Measurements from ENCODE around the gene CTTNBP2.

Gene CTTNBP2

GRCh38 chr7:117683430-117684175 lies 189.6 kb downstream of the CTTNBP2 start:
- DNase-seq = no peak

DNA sequence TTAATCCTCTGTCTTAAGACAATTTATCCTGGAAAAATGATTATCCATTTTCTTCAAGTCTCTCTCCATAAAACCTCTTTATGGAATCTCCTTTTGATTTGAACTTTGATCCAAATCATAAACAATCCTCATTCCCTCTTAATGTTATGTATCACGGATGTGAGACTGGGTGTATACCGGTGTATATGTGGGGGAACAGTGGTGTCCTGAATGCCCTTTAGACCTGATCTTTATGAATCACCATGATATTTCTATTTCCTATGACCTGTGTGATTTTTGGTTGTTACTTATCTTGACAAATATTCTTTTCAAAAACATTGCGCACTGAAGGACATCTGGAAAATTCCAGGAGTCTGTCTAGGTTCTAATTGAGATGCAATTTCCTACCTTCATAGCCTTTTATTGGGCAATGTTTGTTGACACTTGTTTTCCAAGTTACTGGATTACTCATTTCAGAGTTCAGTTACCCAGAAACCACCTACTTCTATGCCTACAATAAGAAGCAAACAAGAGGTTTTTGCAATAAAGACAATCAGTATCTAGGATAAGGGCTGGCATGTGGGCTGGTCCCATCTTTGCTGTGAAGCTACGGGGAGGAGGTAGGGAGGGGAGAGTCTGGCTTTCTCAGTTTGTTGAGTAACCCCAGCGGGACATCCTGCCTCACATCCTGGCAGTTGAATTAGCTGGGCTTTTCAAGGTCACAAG lies 190.4 kb downstream of the CTTNBP2 start:
- no peak for DNase-seq

- no peak for DNase-seq
These were observed 194.1 kb downstream of the CTTNBP2 start for GRCh38 chr7:117679120-117679519.

GRCh38 chr7:117675497-117676435 lies 197.5 kb downstream of the CTTNBP2 start:
- no peak for DNase-seq

GRCh38 chr7:117674617-117675016 lies 198.6 kb downstream of the CTTNBP2 start:
- DNase-seq = no peak

DNA sequence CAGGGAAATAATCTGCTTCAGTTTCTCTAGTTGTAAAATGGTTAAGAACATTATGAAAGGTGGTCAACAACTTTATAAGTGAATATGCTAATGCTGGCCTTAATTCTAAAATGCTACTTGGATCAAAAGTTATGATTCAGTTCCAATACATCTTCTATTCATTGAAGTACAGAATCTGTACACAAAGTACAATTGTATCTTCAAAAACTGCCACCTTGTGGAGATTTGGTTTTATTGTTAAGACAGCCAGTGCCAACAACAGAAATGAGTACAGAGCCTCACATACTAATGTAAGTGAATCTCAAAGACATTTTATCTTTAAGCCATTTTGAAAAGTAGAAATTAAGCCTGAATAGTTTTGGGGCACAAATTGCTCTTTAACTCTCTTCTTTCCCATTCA lies 199.4 kb downstream of the CTTNBP2 start:
- peak in 1 of 2 donors; percentile 59 for DNase-seq

DNA sequence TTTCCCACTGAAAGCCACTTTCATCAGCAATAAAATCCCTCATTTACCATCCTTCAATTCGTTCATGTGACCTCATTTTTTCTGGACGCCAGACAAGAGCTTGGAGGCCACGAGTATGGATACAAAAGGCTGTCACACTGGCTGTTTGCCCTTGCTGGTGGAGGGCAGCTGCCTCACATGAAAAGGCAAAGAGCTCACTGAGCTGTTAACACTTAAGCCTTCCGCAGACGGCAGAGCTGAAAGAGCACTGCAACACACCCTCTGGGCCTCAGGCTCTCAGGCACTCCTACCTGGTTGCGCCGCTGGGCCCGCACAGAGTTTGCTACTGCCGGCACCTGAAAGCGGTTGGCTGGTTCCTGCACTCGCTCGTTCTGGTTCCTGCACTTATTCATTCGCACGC lies 199.9 kb downstream of the CTTNBP2 start:
- peak; percentile 64 to 67 for DNase-seq

DNA sequence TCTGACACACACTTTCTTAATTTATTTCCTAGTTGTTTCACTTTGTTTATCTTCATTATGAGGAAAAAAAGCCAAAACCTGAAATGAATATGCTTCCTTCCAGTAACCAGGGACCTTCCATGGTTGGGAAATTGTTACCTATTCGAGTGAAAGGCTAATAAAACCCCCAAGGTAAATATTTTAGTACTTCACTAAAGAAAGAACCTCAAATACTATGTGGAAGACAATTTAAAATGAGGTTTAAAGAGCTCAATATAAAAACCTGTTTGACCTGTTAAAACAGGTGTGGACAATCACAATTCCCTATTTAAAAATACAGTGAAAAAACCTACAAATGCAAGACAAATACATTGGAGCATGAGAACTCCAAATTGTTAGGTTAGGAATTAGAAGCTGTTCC lies 200.8 kb downstream of the CTTNBP2 start:
- no peak for DNase-seq

DNA sequence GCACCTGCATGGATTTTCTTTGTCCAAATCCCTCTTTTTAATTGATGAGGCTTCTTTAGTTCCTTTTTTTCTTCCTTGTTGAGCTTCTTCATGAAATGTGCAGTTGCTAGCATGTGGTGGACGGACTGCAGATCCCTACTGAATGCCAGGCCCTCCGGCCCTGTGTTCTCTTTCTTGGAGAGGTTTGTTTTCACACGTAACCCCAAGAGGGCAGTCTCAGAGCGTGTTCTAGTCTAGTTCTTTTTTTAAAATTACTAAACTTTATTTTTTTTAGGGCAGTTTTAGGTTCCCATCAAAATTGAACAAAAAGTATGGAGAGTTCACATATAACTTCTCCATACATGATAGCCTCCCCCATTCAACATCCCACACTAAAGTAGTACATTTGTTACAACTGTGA lies 203.4 kb downstream of the CTTNBP2 start:
- DNase-seq = peak in 1 of 2 donors; percentile 5

GRCh38 chr7:117667456-117667855 lies 205.8 kb downstream of the CTTNBP2 start:
- no peak for DNase-seq

- DNase-seq = no peak
These were observed 206.6 kb downstream of the CTTNBP2 start for GRCh38 chr7:117666689-117667088.

DNA sequence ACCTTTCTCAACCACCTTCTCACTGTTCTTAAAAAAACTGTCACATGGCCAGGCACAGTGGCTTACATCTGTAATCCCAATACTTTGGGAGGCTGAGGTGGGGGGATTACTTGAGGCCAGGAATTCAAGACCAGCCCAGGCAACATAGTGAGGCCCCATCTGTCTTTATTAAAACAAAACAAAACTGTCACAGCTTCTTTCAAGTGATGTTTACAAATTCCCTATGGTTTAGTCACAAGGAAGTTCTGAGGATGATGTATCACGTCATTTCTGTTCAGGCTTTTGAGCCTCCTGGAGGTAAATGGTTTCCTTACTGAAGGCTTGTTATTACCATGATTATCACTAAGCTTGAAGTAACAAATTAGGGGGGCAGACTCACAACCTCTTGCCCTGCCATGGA lies 207.2 kb downstream of the CTTNBP2 start:
- no peak for DNase-seq

- DNase-seq = no peak
These were observed 207.9 kb downstream of the CTTNBP2 start for GRCh38 chr7:117665368-117665767.

DNA sequence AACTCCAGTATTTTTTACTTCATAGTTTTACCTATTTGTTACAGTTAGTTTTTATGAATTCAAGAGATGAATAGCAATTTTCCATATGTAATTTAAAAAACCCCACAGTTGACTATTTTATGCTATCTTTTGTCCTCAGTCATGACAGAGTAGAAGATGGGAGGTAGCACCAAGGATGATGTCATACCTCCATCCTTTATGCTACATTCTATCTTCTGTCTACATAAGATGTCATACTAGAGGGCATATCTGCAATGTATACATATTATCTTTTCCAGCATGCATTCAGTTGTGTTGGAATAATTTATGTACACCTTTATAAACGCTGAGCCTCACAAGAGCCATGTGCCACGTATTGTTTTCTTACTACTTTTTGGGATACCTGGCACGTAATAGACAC lies 209.2 kb downstream of the CTTNBP2 start:
- no peak for DNase-seq

- no peak for DNase-seq
These were observed 211.9 kb downstream of the CTTNBP2 start for GRCh38 chr7:117661328-117661727.
